22Rv1 (cell line): ENCODE measurements around the gene FRY.

ENCODE experiments used
- H3K27ac ChIP-seq: fragments of 450-650 bp; 2 replicates; pipeline ENCODE4 v1.5.1; 2017
- CTCF ChIP-seq: fragments of 450-650 bp; IDR thresholded peaks from 2 replicates; pipeline ENCODE4 v1.5.1; 2017; ENCODE audit warnings: mild to moderate bottlenecking
- ZFX ChIP-seq: fragments of 450-650 bp; IDR thresholded peaks from 2 replicates; pipeline ENCODE4 v1.6.1; 2017; ENCODE audit warnings: antibody characterized with exemption, borderline replicate concordance

The FRY gene

GRCh38 chr13:32310134-32310706 lies 278.6 kb downstream of the FRY start:
- H3K27ac ChIP-seq, result no peak overlapping the region
- TF ChIP-seq ZFX (no peak), CTCF (peak; percentile 82)

GRCh38 chr13:32311188-32311897 lies 279.8 kb downstream of the FRY start:
- H3K27ac ChIP-seq, result no peak overlapping the region
- TF ChIP-seq ZFX, result no peak
- no peak for TF ChIP-seq CTCF

- peak overlapping the region; percentile 92 for H3K27ac ChIP-seq
- no peak for TF ChIP-seq CTCF
- TF ChIP-seq ZFX, result no peak
Observed at GRCh38 chr13:32314271-32315237, 283.0 kb downstream of the FRY start.

GRCh38 chr13:32315238-32316027 lies 283.9 kb downstream of the FRY start, which contains the start of the genes BRCA2 and ZAR1L:
TSS of gene BRCA2 (plus strand) at chr13:32315508. CDS start at chr13:32316461, 953 bp downstream.
TSS of gene ZAR1L (minus strand) at chr13:32315363. CDS start at chr13:32311925, 3,438 bp downstream.
- peak within 1 kb of the TSS; percentile 92 for H3K27ac ChIP-seq
- no peak for TF ChIP-seq CTCF

- no peak for TF ChIP-seq CTCF
- no peak for TF ChIP-seq ZFX
- peak overlapping the region; percentile 92 for H3K27ac ChIP-seq
Observed at GRCh38 chr13:32316028-32316339, 284.4 kb downstream of the FRY start.

GRCh38 chr13:32316501-32316900 lies 284.9 kb downstream of the FRY start:
- peak overlapping the region; percentile 92 for H3K27ac ChIP-seq

More at GRCh38 chr13:32316501-32316900, 284.9 kb downstream of the FRY start:
- TF ChIP-seq CTCF (no peak), ZFX (no peak)
